Ramos (cell line): Measurements from ENCODE around the gene IRF1.

ENCODE experiments used
- in situ Hi-C: fragments of 300-500 bp; cut with MboI; formaldehyde crosslinking; loops from one replicate; pipeline ENCODE4 v1.14.3; 2022; ENCODE audit warnings: low sequenced_read_pairs; ENCODE audit not compliant: unreplicated experiment

Gene IRF1

GRCh38 chr5:132478366-132478871 is 12.2 kb downstream of the IRF1 start:
- in situ Hi-C loops: loop anchor here (25.0 kb wide), 1 partner anchor 841 kb away; the partner anchor contains the start of gene RAPGEF6

- in situ Hi-C loops: loop anchor here (25.0 kb wide), 1 partner anchor 841 kb away; the partner anchor contains the start of gene RAPGEF6
These were observed 12.7 kb downstream of the IRF1 start for GRCh38 chr5:132477784-132478365.

GRCh38 chr5:132476876-132477781 is 13.4 kb downstream of the IRF1 start:
- in situ Hi-C loops: loop anchor here (25.0 kb wide), 1 partner anchor 840 kb away; the partner anchor contains the start of gene RAPGEF6

- in situ Hi-C loops: loop anchor here (25.0 kb wide), 1 partner anchor 839 kb away; the partner anchor contains the start of gene RAPGEF6
These were observed 14.3 kb downstream of the IRF1 start for GRCh38 chr5:132475987-132476875.

- in situ Hi-C loops: loop anchor here (25.0 kb wide), 1 partner anchor 838 kb away; the partner anchor contains the start of gene RAPGEF6
These were observed 15.1 kb downstream of the IRF1 start for GRCh38 chr5:132475497-132475882.

GRCh38 chr5:132474881-132475496 is 15.6 kb downstream of the IRF1 start:
- in situ Hi-C loops: loop anchor here (25.0 kb wide), 1 partner anchor 838 kb away; the partner anchor contains the start of gene RAPGEF6

GRCh38 chr5:132474131-132474723 is 16.3 kb downstream of the IRF1 start:
- in situ Hi-C loops: no loop called here

GRCh38 chr5:132473668-132474067 is 16.9 kb downstream of the IRF1 start:
- in situ Hi-C loops: no loop called here

- in situ Hi-C loops: no loop called here
These were observed 17.5 kb downstream of the IRF1 start for GRCh38 chr5:132473019-132473531.

- in situ Hi-C loops: no loop called here
These were observed 18.1 kb downstream of the IRF1 start for GRCh38 chr5:132472431-132472830.

GRCh38 chr5:132471944-132472343 is 18.6 kb downstream of the IRF1 start:
- in situ Hi-C loops: no loop called here

- in situ Hi-C loops: no loop called here
These were observed 19.2 kb downstream of the IRF1 start for GRCh38 chr5:132471151-132471907.

GRCh38 chr5:132470596-132470995 is 20.0 kb downstream of the IRF1 start:
- in situ Hi-C loops: no loop called here

- in situ Hi-C loops: no loop called here
These were observed 20.6 kb downstream of the IRF1 start for GRCh38 chr5:132470010-132470392.

GRCh38 chr5:132469380-132470009 is 21.1 kb downstream of the IRF1 start:
- in situ Hi-C loops: no loop called here

- in situ Hi-C loops: no loop called here
These were observed 21.8 kb downstream of the IRF1 start for GRCh38 chr5:132468656-132469379.

GRCh38 chr5:132467287-132467984 is 23.1 kb downstream of the IRF1 start:
- in situ Hi-C loops: no loop called here
